Stimulated activated CD4-positive, alpha-beta T cell treated with anti-CD3 and anti-CD28 coated beads, TNF-alpha, amount 100 ng/mL, for 24 hours (primary cell): ENCODE results near the gene ARRB1.

Experiments used
- DNase-seq, 3 experiments: peaks; one replicate each; pipeline ENCODE4 v3.0.0-alpha.2; 2020; ENCODE audit warnings: low read depth in 3 of 3

ARRB1 gene

GRCh38 chr11:75233754-75234172 lies 117.7 kb downstream of the ARRB1 start:
- DNase-seq, result no peak

- DNase-seq, result no peak
Observed at GRCh38 chr11:75230621-75231020, 120.8 kb downstream of the ARRB1 start.

GRCh38 chr11:75229466-75229865 lies 122.0 kb downstream of the ARRB1 start:
- DNase-seq, result no peak

- no peak for DNase-seq
Observed at GRCh38 chr11:75225794-75226193, 125.7 kb downstream of the ARRB1 start.

GRCh38 chr11:75223954-75224643 lies 127.4 kb downstream of the ARRB1 start:
- no peak for DNase-seq

GRCh38 chr11:75219869-75220268 lies 131.6 kb downstream of the ARRB1 start:
- no peak for DNase-seq

GRCh38 chr11:75214843-75215242 lies 136.6 kb downstream of the ARRB1 start:
- DNase-seq, result no peak

GRCh38 chr11:75214411-75214821 lies 137.0 kb downstream of the ARRB1 start:
- DNase-seq, result peak; percentile 48 to 75 (median 58)
